DMS53 treated with DMSO at 0.1 percent for 48 hours (cell line): ENCODE measurements around the gene EXOC5.
A peak's percentile ranks its signal among the peaks of the same experiment; 100 is the strongest.

Experiments used
- DNase-seq: peaks from one replicate; lab custom pipeline; 2025; ENCODE audit not compliant: unreplicated experiment; lab: John Stamatoyannopoulos, UW

The EXOC5 gene

DNA sequence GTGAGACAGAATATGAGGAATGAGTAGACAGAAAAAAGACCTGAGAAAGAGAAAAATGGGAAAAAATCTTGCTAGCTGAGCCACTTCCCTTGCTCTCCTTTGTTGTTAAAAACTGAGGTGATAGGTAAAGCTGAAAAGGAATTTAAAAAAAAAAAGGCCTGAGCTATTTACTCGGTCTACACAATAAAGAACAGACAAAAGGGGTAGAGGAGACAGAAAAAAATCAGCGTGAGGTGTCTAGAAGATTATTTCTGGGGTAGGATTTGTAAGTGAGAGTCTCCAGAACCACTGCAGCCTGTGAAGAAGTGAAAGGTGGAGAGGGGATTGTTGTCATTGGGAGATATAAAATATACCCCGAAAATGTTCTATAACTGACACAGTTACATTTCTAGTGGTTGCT lies 98.8 kb downstream of the EXOC5 start:
- no peak for DNase-seq

DNA sequence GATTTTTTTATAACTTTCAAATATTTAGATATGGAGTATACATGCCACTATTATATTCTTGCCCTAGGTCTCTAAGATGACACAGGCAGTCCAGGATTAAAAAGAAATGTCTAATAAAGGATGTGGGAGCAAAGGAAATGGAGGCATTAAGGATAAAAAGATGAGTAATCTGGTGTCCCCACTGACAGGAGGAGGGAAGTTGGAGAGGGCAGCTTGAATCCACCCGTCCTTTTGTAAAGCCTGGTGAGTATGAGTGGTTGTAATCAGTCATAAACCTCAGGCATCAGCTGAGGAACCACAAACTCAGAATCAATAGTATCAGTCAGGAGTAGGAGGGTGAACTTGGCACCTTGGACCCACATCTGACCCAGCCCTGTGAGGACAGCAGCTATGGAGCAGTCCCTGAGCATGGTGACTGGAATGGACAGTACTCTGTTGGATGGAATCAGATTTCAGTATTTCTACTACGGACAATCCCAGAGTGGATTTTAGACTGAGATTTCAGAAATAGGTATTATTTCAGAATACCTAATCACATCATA lies 100.5 kb downstream of the EXOC5 start:
- no peak for DNase-seq

DNA sequence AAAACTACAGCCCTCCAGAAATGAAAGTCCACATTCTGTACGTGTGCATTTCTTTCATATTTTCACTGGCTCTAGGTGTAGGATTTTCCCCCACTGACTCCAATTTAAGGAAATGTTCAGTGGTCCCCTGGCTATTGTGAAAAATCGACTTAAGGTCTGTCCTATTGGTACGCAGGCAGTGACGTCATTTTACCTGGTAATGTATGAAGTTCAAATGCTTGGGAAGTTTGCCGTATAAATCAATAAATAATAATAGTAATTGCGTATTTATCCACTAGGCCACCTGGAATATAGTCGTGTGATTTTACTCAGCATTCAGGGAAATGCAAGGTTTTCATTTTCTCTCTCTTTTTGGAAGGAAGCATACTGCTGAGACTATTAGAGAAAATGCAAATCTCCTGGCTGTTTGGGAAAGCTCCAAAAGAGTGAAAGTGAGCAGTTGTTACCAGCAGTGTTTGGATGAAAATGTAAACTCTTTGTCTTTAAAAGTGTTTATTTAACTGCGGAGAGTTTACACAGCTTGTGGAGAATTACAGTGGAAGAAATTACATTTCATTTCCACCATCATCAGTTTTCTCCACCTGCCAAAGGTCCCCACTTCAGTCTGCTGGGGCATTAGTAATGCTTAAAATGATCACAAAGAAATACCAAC lies 107.0 kb downstream of the EXOC5 start:
- peak; percentile 5 for DNase-seq

DNA sequence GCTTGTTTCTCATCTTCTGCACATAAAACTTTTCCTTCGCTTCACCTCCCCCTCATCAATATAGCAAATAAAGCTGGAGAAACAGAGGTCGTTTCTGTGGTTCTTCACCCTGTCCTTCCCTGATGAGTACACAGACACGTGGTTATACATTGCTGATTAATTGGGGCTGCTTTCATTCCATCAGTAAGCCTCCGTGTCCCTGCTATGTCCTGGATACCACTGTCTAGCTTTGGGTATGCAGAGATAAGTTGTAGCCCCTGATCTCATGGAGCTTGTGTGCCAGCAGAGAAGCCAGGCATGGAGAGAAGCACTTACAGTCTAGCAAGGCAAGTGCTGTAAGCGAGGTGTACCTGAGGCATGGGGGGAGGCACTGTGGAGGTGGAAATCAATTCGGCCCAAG lies 108.4 kb downstream of the EXOC5 start:
- no peak for DNase-seq

DNA sequence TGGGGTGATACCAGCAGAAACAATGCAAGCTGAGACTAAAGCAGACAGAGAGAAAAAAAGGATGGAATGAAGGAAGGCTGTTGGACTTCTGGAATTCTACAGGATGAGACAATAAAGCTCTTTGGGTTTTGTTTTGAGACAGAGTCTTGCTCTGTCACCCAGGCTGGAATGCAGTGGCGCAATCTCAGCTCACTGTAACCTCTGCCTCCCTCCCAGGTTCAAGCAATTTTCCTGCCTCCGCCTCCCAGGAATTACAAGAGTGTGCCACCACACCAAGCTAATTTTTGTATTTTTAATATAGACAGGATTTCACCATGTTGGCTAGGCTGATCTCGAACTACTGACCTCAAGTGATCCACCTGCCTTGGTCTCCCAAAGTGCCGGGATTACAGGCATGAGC lies 115.4 kb downstream of the EXOC5 start:
- DNase-seq = no peak
